Mesenchymal stem cell (in vitro differentiated cells and primary cell): ENCODE results near the gene CGB1.

Experiments
- DNase-seq: peaks from one replicate; pipeline ENCODE4 v3.0.0-alpha.2; 2013
- H2AFZ ChIP-seq: one replicate; pipeline ENCODE4 v1.6.1; 2013; ENCODE audit warnings: low read depth, mild to moderate bottlenecking, control low read depth, inconsistent platforms, low read length, moderate library complexity
- H2AK5ac ChIP-seq: 2 replicates; pipeline ENCODE4 v1.6.1; 2013; ENCODE audit warnings: low read length, moderate library complexity, mild to moderate bottlenecking, inconsistent platforms; ENCODE audit not compliant: severe bottlenecking
- H2BK120ac ChIP-seq: one replicate; pipeline ENCODE4 v1.6.1; 2013; ENCODE audit warnings: low read depth, mild to moderate bottlenecking, inconsistent platforms, low read length, moderate library complexity
- H2BK12ac ChIP-seq, 2 experiments: one replicate each; pipeline ENCODE4 v1.6.1; 2013; ENCODE audit warnings: inconsistent platforms in 2 of 2, low read length in 2 of 2, mild to moderate bottlenecking in 2 of 2, moderate library complexity in 2 of 2, control low read depth in 1 of 2
- H2BK15ac ChIP-seq: one replicate; pipeline ENCODE4 v1.6.1; 2013; ENCODE audit warnings: mild to moderate bottlenecking, low read depth, inconsistent platforms; ENCODE audit not compliant: poor library complexity, severe bottlenecking
- H2BK5ac ChIP-seq: 2 replicates; pipeline ENCODE4 v1.6.1; 2013; ENCODE audit warnings: low read depth, mild to moderate bottlenecking, low read length, control low read depth, inconsistent platforms; ENCODE audit not compliant: poor library complexity, severe bottlenecking
- H3K14ac ChIP-seq, 2 experiments: one replicate each; pipeline ENCODE4 v1.6.1; 2013; ENCODE audit warnings: inconsistent platforms in 2 of 2, low read length in 2 of 2, control low read depth in 1 of 2, mild to moderate bottlenecking in 1 of 2, moderate library complexity in 1 of 2
- H3K18ac ChIP-seq, 2 experiments: one replicate each; pipeline ENCODE4 v1.6.1; 2013; ENCODE audit warnings: inconsistent platforms in 2 of 2, low read length in 2 of 2, control low read depth in 1 of 2, low read depth in 1 of 2, mild to moderate bottlenecking in 1 of 2
- H3K23ac ChIP-seq, 2 experiments: one replicate each; pipeline ENCODE4 v1.6.1; 2013; ENCODE audit warnings: inconsistent platforms in 2 of 2, low read length in 2 of 2, mild to moderate bottlenecking in 2 of 2, moderate library complexity in 2 of 2, control low read depth in 1 of 2
- H3K27ac ChIP-seq: 2 replicates; pipeline ENCODE4 v1.5.1; 2013; ENCODE audit warnings: mild to moderate bottlenecking, moderate library complexity, low read length, control low read depth, inconsistent platforms; ENCODE audit not compliant: poor library complexity, severe bottlenecking
- H3K27me3 ChIP-seq, 2 experiments: 2 replicates each; pipeline versions ENCODE4 v1.6.1 to v1.7.0; 2013; ENCODE audit warnings: low read length in 2 of 2, mild to moderate bottlenecking in 2 of 2, moderate library complexity in 2 of 2, control low read depth in 1 of 2, inconsistent platforms in 1 of 2; ENCODE audit not compliant: control insufficient read depth in 1 of 2, insufficient read depth in 1 of 2
- H3K36me3 ChIP-seq, 2 experiments: 2 replicates each; pipeline versions ENCODE4 v1.6.1 to v1.7.0; 2013; ENCODE audit warnings: low read length in 2 of 2, control low read depth in 1 of 2, inconsistent platforms in 1 of 2, low read depth in 1 of 2, mild to moderate bottlenecking in 1 of 2; ENCODE audit not compliant: insufficient read depth in 2 of 2, control insufficient read depth in 1 of 2
- H3K4ac ChIP-seq, 2 experiments: one replicate each; pipeline ENCODE4 v1.6.1; 2013; ENCODE audit warnings: inconsistent platforms in 2 of 2, low read length in 2 of 2, mild to moderate bottlenecking in 2 of 2, moderate library complexity in 2 of 2, control low read depth in 1 of 2, low read depth in 1 of 2
- H3K4me1 ChIP-seq: 2 replicates; pipeline ENCODE4 v1.6.1; 2013; ENCODE audit warnings: low read depth, low read length, control low read depth; ENCODE audit not compliant: control insufficient read depth, insufficient read depth
- H3K4me2 ChIP-seq: 2 replicates; pipeline ENCODE4 v1.6.1; 2013; ENCODE audit warnings: low read length, mild to moderate bottlenecking, inconsistent platforms; ENCODE audit not compliant: poor library complexity, severe bottlenecking
- H3K4me3 ChIP-seq, 2 experiments: 2 replicates each; pipeline versions ENCODE4 v1.5.1 to v1.7.0; 2013; ENCODE audit warnings: low read length in 2 of 2, mild to moderate bottlenecking in 2 of 2, control low read depth in 1 of 2, low read depth in 1 of 2; ENCODE audit not compliant: insufficient read depth in 1 of 2
- H3K79me1 ChIP-seq: replicated peaks from 2 replicates; pipeline ENCODE4 v1.6.1; 2013; ENCODE audit warnings: mild to moderate bottlenecking, control low read depth, low read length, inconsistent platforms; ENCODE audit not compliant: poor library complexity, severe bottlenecking
- H3K9ac ChIP-seq: 2 replicates; pipeline ENCODE4 v1.7.0; 2013; ENCODE audit warnings: mild to moderate bottlenecking, low read length, moderate library complexity
- H3K9me3 ChIP-seq: 2 replicates; pipeline ENCODE4 v1.7.0; 2013; ENCODE audit warnings: mild to moderate bottlenecking, low read length; ENCODE audit not compliant: control insufficient read depth
- H4K8ac ChIP-seq: one replicate; pipeline ENCODE4 v1.6.1; 2013; ENCODE audit warnings: inconsistent platforms, mild to moderate bottlenecking, low read length, moderate library complexity
- H4K91ac ChIP-seq: one replicate; pipeline ENCODE4 v1.6.1; 2013; ENCODE audit warnings: mild to moderate bottlenecking, low read length, inconsistent platforms
- WGBS: methylation state at CpG from one replicate; pipeline ENCODE4 v1.1.7; 2013; ENCODE audit warnings: mixed read lengths; 5-methylcytosine and 5-hydroxymethylcytosine counted together

CGB1 gene

DNA sequence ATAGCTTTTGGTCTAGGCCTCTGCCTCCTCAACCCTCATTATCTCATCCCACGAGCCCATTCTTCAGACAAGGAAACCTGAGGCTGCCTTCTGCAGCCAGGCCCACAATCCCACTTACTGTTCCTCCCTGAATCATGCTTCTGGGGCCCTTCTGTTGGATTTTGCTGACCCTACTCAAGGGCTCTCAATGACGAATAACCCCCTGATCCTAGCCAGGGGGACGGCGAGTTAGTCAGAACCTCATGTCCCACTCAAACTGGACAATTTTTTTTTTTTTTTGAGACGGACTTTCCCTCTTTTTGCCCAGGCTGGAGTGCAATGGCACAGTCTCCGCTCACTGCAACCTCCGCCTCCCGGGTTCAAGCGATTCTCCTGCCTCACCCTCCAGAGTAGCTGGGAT lies 14.6 kb downstream of the CGB1 start:
- Histone ChIP-seq H2BK12ac (no peak overlapping the region), H3K27ac (no peak overlapping the region), H2AK5ac (no peak overlapping the region), H3K14ac (no peak overlapping the region), H3K4me3 (no peak overlapping the region), H3K27me3 (peaks cover 5 to 30% of the 10 kb centered on the region in 2 experiments), H3K9me3 (no peaks in the 10 kb centered on the region), H3K4ac (no peak overlapping the region), H4K91ac (no peak overlapping the region), H3K4me1 (peaks cover 16% of the 10 kb centered on the region), H2AFZ (no peak overlapping the region), H3K9ac (no peak overlapping the region), H2BK120ac (no peak overlapping the region), H3K36me3 (peaks cover 0 to under 1% of the 10 kb centered on the region in 2 experiments), H2BK5ac (no peak overlapping the region), H4K8ac (no peak overlapping the region), H3K18ac (no peak overlapping the region), H3K4me2 (no peak overlapping the region), H2BK15ac (no peak overlapping the region), H3K23ac (no peak overlapping the region), H3K79me1 (no peaks in the 10 kb centered on the region)
- no peak for DNase-seq
- 84% methylated on average over 9 of the region's 9 CpGs for WGBS

DNA sequence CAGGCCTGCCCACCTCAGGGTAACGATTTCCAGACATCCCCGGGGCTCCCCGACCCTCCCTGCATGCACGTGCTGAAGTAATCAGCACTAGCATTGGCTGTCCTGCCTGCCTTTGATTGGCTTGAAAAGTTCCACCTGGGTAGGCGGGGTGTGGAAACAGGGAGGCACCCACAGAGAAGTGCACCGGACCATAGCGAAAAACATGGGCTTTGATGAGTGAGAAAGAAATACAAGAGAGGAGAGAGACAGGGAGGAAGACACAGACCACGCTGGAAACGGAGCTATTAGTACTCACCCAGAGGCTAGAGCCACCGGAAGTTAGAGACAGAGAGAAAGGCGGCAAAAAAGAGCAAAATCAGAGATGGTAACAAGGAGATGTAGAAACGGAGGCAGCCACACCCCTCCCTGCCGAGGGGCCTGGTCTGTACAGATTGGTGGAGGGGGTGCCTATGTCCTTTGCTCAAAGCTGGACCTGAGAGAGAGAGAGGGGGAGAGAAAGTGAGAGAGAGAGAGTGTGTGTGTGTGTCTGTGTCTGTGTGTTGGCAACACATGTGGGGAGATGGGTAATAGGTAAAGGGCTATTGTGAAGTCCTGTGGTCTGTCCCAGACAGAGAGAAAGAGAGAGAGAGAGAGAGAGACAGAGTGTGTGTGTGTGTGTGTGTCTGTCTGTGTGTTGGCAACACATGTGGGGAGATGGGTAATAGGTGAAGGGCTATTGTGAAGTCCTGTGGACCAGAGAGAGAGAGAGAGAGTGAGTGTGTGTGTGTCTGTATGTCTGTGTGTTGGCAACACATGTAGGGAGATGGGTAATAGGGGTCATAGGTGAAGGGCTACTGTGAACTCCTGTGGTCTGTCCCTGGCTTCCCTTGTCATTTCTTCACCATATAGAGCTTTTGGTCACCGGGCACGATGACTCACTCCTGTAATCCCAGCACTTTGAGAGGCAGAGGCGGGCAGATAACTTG lies 15.5 kb downstream of the CGB1 start:
- Histone ChIP-seq H3K4ac (no peak overlapping the region), H2BK5ac (no peak overlapping the region), H2BK15ac (no peak overlapping the region), H3K4me3 (no peak overlapping the region), H2BK12ac (no peak overlapping the region), H4K91ac (no peak overlapping the region), H3K23ac (no peak overlapping the region), H3K79me1 (no peaks in the 10 kb centered on the region), H3K27ac (no peak overlapping the region), H3K9ac (no peak overlapping the region), H3K4me2 (no peak overlapping the region), H4K8ac (no peak overlapping the region), H2AFZ (no peak overlapping the region), H3K18ac (no peak overlapping the region), H3K36me3 (peaks cover 2 to 8% of the 10 kb centered on the region in 2 experiments), H3K14ac (no peak overlapping the region), H2AK5ac (no peak overlapping the region), H2BK120ac (no peak overlapping the region), H3K4me1 (peaks cover 16% of the 10 kb centered on the region), H3K9me3 (no peaks in the 10 kb centered on the region), H3K27me3 (peaks cover 5 to 30% of the 10 kb centered on the region in 2 experiments)
- DNase-seq = peak; percentile 77
- 67% methylated on average over 16 of the region's 16 CpGs for WGBS

DNA sequence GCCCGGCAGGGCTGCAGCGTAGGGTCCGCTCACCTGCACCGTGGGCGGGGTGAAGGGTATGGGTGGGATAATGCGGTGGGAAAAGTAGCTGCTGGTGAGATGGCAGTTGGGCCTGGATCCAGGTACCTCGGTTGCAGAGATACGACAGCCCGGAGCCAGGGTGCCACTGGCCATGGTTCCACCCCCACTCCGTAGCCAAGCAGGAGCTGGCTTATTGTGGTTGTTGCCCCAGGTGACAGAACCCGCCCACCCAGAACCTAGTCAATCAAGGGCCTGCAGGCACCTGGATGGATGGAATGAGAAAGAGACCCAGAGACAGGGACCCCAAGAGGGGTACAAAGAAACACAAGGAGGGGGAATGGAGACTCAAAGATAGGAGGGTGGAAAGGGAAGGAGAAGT lies 16.4 kb downstream of the CGB1 start:
- WGBS = 93% methylated on average over 11 of the region's 11 CpGs
- H3K79me1 ChIP-seq = no peaks in the 10 kb centered on the region
- no peaks in the 10 kb centered on the region for H3K9me3 ChIP-seq

DNA sequence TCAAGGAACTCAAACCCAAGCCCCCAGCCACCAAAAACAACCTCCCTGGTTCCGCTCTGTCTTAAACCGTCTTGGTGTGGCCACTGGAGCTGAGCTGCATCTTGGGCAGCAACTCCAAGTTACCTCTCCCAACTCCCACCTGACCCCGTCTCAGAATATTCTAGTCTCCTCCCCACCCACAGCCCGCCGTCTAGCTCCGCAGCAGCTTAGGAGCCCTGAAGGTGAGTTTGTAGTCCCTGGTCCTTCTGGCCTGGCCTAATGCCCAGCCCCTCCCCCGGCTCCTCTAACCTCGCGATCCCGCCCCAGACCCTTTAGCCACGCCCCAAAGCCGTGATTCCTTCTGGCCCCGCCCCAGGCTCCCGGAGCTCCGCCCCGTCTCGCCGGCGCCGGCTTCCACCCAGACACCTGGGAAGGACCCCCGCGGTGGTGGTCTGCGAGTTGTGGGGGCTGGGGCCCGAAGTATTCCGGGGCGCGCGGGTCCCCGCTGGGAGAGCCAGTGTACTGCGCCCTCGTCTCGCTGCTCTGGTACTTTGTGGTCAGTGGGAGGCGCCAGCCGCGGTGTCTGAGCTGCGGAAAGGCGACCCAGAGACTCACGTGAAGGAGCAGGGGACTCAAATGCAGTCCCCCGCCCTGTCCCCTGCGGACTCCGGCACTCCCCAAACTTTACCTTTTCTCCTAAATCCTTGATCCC lies 17.3 kb downstream of the CGB1 start:
- no peaks in the 10 kb centered on the region for H3K9me3 ChIP-seq
- DNase-seq = no peak

More for the DNA sequence above, 16.4 kb downstream of the CGB1 start:
- H4K8ac ChIP-seq = no peak overlapping the region
- no peak overlapping the region for H2BK5ac ChIP-seq
- H2AFZ ChIP-seq = no peak overlapping the region
- H2BK12ac ChIP-seq = no peak overlapping the region
- H2BK120ac ChIP-seq = no peak overlapping the region
- no peak overlapping the region for H3K9ac ChIP-seq
- H2AK5ac ChIP-seq = no peak overlapping the region
- H3K4me3 ChIP-seq = no peak overlapping the region
- no peak overlapping the region for H3K4ac ChIP-seq
- peaks cover 5 to 30% of the 10 kb centered on the region in 2 experiments for H3K27me3 ChIP-seq
- no peak overlapping the region for H3K27ac ChIP-seq
- no peak overlapping the region for H3K23ac ChIP-seq
- H3K18ac ChIP-seq = no peak overlapping the region
- no peak for DNase-seq
- peaks cover 11 to 17% of the 10 kb centered on the region in 2 experiments for H3K36me3 ChIP-seq
- no peak overlapping the region for H3K4me2 ChIP-seq
- no peak overlapping the region for H4K91ac ChIP-seq
- H2BK15ac ChIP-seq = no peak overlapping the region
- H3K4me1 ChIP-seq = peaks cover 15% of the 10 kb centered on the region
- no peak overlapping the region for H3K14ac ChIP-seq

More for the DNA sequence above, 17.3 kb downstream of the CGB1 start:
- Histone ChIP-seq H3K23ac (no peak overlapping the region), H2BK12ac (no peak overlapping the region), H4K91ac (no peak overlapping the region), H2AFZ (no peak overlapping the region), H3K4me1 (peaks cover 15% of the 10 kb centered on the region), H2BK15ac (no peak overlapping the region), H2AK5ac (no peak overlapping the region), H3K4me2 (no peak overlapping the region), H3K18ac (no peak overlapping the region), H2BK5ac (no peak overlapping the region), H3K4ac (no peak overlapping the region), H3K14ac (no peak overlapping the region), H2BK120ac (no peak overlapping the region), H4K8ac (no peak overlapping the region), H3K27ac (no peak overlapping the region), H3K79me1 (no peaks in the 10 kb centered on the region), H3K27me3 (peaks cover 5 to 30% of the 10 kb centered on the region in 2 experiments), H3K9ac (no peak overlapping the region), H3K36me3 (peaks cover 18 to 27% of the 10 kb centered on the region in 2 experiments), H3K4me3 (peak overlapping the region in 1 of 2 experiments; percentile 70)
- 30% methylated on average over 41 of the region's 41 CpGs for WGBS
